ENCODE results near the gene UAP1. TPM values are rescaled to one million over a fixed set of nuclear protein-coding genes. Genes with fewer than 3 reads are reported as not detected.

The UAP1 gene
- total RNA-seq, 2 experiments from 2014 or later, result 44.5 to 45.8 TPM

DNA sequence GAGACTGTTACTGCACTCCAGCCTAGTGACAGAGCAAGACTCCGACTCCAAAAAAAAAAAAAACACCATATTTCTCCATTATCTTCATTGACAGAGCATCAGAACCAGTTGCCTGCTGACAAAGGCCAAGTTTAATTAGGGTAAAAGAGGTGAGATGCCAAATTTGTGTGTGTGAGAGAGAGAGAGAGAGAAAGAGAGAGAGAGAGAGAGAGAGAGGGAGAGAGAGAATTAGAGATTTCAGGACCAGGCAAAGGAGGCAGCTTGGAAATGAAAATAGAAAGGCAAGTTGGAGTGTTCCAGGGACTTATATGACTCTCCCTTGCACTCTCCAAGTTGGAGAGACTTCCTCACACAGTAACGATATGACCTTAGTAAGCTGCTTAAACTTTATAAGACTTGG is 24.3 kb upstream of the UAP1 start:
- Mint-ChIP-seq H3K4me3 (no peak overlapping the region), H3K27ac (no peak overlapping the region), H3K9me3 (no peaks in the 10 kb centered on the region), H3K36me3 (ENCODE audit: low read depth) (no peaks in the 10 kb centered on the region), H3K27me3 (no peaks in the 10 kb centered on the region), H3K4me1 (ENCODE audit: low read depth) (no peaks in the 10 kb centered on the region)
- Histone ChIP-seq H3K4me3 (ENCODE audit: low read length) (no peak overlapping the region), H3K36me3 (ENCODE audit: insufficient read depth, low read length) (no peaks in the 10 kb centered on the region), H3K9me3 (ENCODE audit: control insufficient read depth in 1 of 2, insufficient read depth in 1 of 2, low read length in 2 of 2) (peaks cover 0 to 5% of the 10 kb centered on the region in 2 experiments), H3K27ac (ENCODE audit: low read depth in 1 of 2, low read length in 2 of 2) (no peak overlapping the region), H3K27me3 (ENCODE audit: control insufficient read depth in 1 of 2, insufficient read depth in 2 of 2, low read length in 2 of 2) (no peaks in the 10 kb centered on the region), H3K4me1 (ENCODE audit: insufficient read depth, low read length) (no peaks in the 10 kb centered on the region)
- DNase-seq, result no peak
- ChIA-PET POLR2A (no interaction called here), CTCF (interaction anchor here (1.5 to 1.7 kb wide), 2 partner anchors 9 to 11 kb away, joined by 3 read pairs; no protein-coding TSS in a partner anchor)
- no peak for ATAC-seq (ENCODE audit: poor library complexity)
- intact Hi-C loops (cut with DNase I, micrococcal nuclease), result no loop called here
- TF ChIP-seq, protein P1, sequence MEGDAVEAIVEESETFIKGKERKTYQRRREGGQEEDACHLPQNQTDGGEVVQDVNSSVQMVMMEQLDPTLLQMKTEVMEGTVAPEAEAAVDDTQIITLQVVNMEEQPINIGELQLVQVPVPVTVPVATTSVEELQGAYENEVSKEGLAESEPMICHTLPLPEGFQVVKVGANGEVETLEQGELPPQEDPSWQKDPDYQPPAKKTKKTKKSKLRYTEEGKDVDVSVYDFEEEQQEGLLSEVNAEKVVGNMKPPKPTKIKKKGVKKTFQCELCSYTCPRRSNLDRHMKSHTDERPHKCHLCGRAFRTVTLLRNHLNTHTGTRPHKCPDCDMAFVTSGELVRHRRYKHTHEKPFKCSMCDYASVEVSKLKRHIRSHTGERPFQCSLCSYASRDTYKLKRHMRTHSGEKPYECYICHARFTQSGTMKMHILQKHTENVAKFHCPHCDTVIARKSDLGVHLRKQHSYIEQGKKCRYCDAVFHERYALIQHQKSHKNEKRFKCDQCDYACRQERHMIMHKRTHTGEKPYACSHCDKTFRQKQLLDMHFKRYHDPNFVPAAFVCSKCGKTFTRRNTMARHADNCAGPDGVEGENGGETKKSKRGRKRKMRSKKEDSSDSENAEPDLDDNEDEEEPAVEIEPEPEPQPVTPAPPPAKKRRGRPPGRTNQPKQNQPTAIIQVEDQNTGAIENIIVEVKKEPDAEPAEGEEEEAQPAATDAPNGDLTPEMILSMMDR (IDR thresholded peaks at IDR 0.05), result no peak

DNA sequence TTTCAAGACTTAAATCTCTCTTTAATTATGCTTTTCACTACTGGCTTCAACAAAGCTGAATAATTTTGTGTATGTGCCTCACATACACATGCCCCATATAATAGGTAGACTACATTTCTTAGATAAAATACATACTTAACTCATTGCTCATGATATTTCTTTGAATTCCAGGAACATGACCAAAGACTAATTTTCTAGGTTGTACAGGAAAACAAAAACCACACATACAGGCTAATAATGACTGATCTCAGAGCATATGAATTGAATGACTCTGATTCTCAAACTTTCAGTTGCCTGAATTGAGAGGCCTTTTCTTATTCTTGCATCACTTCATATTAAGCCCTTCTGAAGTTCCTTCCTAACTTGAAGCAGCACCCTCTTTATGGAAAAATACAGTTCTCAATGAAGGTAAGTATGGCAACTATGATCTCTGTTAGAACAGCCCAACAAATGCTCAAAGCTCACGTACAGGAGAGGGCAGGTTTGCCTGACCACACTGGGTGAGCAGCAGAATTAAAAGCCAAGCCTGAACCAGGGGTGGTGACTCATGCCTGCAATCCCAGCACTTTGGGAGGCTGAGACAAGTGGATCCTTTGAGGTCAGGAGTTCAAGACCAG is 22.6 kb upstream of the UAP1 start:
- intact Hi-C loops (cut with DNase I, micrococcal nuclease), result no loop called here
- Mint-ChIP-seq H3K4me3 (no peak overlapping the region), H3K36me3 (ENCODE audit: low read depth) (no peaks in the 10 kb centered on the region), H3K27ac (no peak overlapping the region), H3K27me3 (no peaks in the 10 kb centered on the region), H3K9me3 (peaks cover 5% of the 10 kb centered on the region), H3K4me1 (ENCODE audit: low read depth) (no peaks in the 10 kb centered on the region)
- Histone ChIP-seq H3K36me3 (ENCODE audit: insufficient read depth, low read length) (no peaks in the 10 kb centered on the region), H3K27ac (ENCODE audit: low read depth in 1 of 2, low read length in 2 of 2) (no peak overlapping the region), H3K4me1 (ENCODE audit: insufficient read depth, low read length) (no peaks in the 10 kb centered on the region), H3K4me3 (ENCODE audit: low read length) (no peak overlapping the region), H3K9me3 (ENCODE audit: control insufficient read depth in 1 of 2, insufficient read depth in 1 of 2, low read length in 2 of 2) (peaks cover 6 to 12% of the 10 kb centered on the region in 2 experiments), H3K27me3 (ENCODE audit: control insufficient read depth in 1 of 2, insufficient read depth in 2 of 2, low read length in 2 of 2) (no peaks in the 10 kb centered on the region)
- no peak for ATAC-seq (ENCODE audit: poor library complexity)
- TF ChIP-seq, protein P1 (IDR thresholded peaks at IDR 0.05), result no peak
- ChIA-PET CTCF (interaction anchor here (1.5 kb wide), 1 partner anchor 9 kb away, joined by 3 read pairs; no protein-coding TSS in a partner anchor), POLR2A (no interaction called here)
- DNase-seq, result no peak

DNA sequence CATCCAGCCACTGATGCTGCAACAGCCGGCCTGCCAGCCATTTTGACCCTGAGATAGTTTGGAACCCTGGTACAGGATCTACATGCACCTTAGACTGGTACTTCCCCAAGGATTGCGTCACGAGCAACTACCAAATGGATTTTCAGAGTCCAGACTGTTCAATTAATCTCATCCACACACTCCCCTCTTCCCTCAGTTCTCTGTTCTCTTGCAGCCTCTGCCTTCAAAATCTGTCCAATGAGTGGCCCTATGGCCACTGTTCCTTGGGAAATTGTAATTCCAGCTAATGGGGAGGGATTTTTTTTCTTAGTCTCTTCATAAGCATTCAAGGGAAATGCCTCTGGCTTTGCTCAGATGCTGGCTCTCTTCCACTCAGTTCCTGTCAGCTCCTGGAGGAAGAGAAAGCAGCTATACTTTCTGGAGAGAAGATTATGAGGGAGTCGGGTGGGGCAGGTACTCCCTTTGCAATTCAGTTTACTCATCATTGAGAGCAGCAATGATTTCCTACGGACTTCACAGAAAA is 19.8 kb upstream of the UAP1 start:
- intact Hi-C loops (cut with DNase I, micrococcal nuclease), result no loop called here
- TF ChIP-seq, protein P1 (IDR thresholded peaks at IDR 0.05), result no peak
- DNase-seq, result no peak
- H3K27me3 Mint-ChIP-seq, result no peaks in the 10 kb centered on the region
- H3K9me3 Mint-ChIP-seq, result peaks cover 7% of the 10 kb centered on the region
- peaks cover 6 to 19% of the 10 kb centered on the region in 2 experiments for H3K9me3 ChIP-seq (ENCODE audit: control insufficient read depth in 1 of 2, insufficient read depth in 1 of 2, low read length in 2 of 2)
- H3K27ac Mint-ChIP-seq, result no peak overlapping the region
- no peak overlapping the region for H3K4me3 ChIP-seq (ENCODE audit: low read length)
- ChIA-PET POLR2A (no interaction called here), CTCF (no interaction called here)
- H3K27ac ChIP-seq (ENCODE audit: low read depth in 1 of 2, low read length in 2 of 2), result no peak overlapping the region
- H3K27me3 ChIP-seq (ENCODE audit: control insufficient read depth in 1 of 2, insufficient read depth in 2 of 2, low read length in 2 of 2), result no peaks in the 10 kb centered on the region
- H3K4me1 Mint-ChIP-seq (ENCODE audit: low read depth), result no peaks in the 10 kb centered on the region
- no peaks in the 10 kb centered on the region for H3K4me1 ChIP-seq (ENCODE audit: insufficient read depth, low read length)
- H3K36me3 Mint-ChIP-seq (ENCODE audit: low read depth), result no peaks in the 10 kb centered on the region
- ATAC-seq (ENCODE audit: poor library complexity), result no peak
- no peak overlapping the region for H3K4me3 Mint-ChIP-seq
- H3K36me3 ChIP-seq (ENCODE audit: insufficient read depth, low read length), result no peaks in the 10 kb centered on the region
